PC-9 (cell line): ENCODE measurements around the gene NUP50.

Source experiments
- CTCF ChIP-seq: fragments of 200-600 bp; sonication (generic); conservative IDR thresholded peaks from 2 replicates; pipeline ENCODE4 v1.6.1; 2017; ENCODE audit warnings: mixed run types, antibody characterized with exemption, mild to moderate bottlenecking, moderate library complexity
- EZH2 ChIP-seq: fragments of 200-600 bp; sonication (generic); IDR thresholded peaks from 2 replicates; pipeline ENCODE4 v1.8.0; 2017; ENCODE audit warnings: antibody characterized with exemption, low read depth

DNA sequence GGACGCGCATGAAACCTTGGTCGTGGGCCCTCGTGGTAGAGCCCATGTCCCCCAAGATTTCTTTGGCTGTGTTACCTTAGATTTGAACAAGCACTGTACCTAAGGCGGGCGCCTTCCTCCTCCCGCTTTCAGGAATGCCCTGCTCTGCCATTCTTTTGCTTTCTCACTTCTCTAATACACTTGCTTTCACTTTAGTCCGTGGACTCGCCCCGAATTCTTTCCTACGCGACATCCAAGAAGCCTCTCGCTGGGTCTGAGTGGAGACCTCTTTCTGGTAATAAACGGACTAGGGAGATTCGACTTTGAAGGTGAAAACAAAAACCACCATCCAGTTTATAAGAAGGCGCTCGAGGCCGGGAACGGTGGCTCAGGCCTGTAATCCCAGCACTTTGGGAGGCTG, 1.2 kb upstream of the NUP50 start:
- no peak for TF ChIP-seq CTCF
- TF ChIP-seq EZH2: no peak
